ENCODE results near the gene NPHP3.
"Not testable (repeated sequence)": the region's sequence is repeated elsewhere in the genome, so short reads cannot be mapped to it uniquely, and the experiment has no call there.

The NPHP3 gene

GRCh38 chr3:132643366-132643765 lies 78.8 kb downstream of the NPHP3 start:
- DNase-seq (ENCODE audit: low spot score), result no peak

GRCh38 chr3:132642539-132642847 lies 79.7 kb downstream of the NPHP3 start:
- DNase-seq (ENCODE audit: low spot score), result no peak

GRCh38 chr3:132641837-132642538 lies 80.2 kb downstream of the NPHP3 start:
- peak; percentile 72 for DNase-seq (ENCODE audit: low spot score)

GRCh38 chr3:132641427-132641826 lies 80.8 kb downstream of the NPHP3 start:
- DNase-seq (ENCODE audit: low spot score), result not testable (repeated sequence)

GRCh38 chr3:132638706-132639105 lies 83.5 kb downstream of the NPHP3 start:
- no peak for DNase-seq (ENCODE audit: low spot score)

- DNase-seq (ENCODE audit: low spot score), result peak; percentile 68
These were observed 84.6 kb downstream of the NPHP3 start for GRCh38 chr3:132637590-132637989.

GRCh38 chr3:132635052-132635451 lies 87.2 kb downstream of the NPHP3 start:
- DNase-seq (ENCODE audit: low spot score), result no peak
